Hypothalamus (tissue), 51 donors: ENCODE results near the gene AHR.
A peak's percentile ranks its signal among the peaks of the same experiment; 100 is the strongest.

ENCODE experiments used
- DNase-seq, 51 donors: peaks; one replicate each; lab custom pipeline; 2025; lab: John Stamatoyannopoulos, UW

AHR gene

DNA sequence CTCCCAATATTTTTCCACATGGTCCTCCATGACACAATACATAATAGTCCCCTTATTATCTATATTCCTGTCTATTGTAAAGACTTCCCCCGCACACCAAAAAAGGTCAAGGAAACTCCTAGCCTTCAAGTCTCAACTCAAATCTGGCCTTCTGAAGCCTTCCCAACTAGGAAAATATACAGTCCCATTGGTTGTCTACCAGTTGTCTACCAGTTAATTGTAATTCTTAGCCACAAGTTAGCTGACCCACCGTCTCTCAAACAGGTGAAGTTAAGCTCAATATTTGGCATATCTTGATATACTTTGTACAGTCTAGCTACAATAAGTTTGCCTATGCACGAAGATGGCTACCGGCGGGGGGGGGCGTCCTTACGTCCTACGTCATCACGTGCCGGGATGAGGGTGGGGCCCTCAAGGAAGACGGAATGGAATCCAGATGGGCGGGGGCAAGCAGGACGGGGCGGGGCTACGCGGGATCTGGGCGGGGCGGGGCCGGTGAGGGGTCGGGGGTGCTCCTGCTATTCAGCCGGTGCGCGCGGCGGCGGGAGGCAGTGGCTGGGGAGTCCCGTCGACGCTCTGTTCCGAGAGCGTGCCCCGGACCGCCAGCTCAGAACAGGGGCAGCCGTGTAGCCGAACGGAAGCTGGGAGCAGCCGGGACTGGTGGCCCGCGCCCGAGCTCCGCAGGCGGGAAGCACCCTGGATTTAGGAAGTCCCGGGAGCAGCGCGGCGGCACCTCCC lies at the start of gene AHR:
Gene AHR (plus strand): TSS at position 551 of the 738 bp plus-strand sequence. CDS start 613 bp downstream, outside the sequence.
- DNase-seq, result peak; percentile 16 to 95 (median 80)

DNA sequence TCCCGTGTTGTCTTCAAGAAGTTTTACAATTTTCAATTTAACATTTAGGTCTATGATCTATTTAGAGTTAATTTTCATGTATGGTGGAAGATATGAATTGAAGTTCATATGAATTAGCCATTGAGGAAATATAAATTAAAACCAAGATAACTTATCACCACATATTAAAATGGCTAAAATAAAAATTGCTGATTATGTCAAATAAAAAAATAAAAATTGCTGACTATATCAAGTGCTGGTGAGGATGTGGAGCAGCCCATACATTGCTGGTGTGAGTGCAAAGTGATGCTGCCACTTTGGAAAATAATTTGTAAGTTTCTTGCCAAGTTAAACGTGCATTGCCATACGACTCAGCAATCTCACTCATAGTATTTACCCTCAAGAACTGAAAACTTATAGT lies 44.6 kb upstream of the AHR start:
- no peak for DNase-seq

DNA sequence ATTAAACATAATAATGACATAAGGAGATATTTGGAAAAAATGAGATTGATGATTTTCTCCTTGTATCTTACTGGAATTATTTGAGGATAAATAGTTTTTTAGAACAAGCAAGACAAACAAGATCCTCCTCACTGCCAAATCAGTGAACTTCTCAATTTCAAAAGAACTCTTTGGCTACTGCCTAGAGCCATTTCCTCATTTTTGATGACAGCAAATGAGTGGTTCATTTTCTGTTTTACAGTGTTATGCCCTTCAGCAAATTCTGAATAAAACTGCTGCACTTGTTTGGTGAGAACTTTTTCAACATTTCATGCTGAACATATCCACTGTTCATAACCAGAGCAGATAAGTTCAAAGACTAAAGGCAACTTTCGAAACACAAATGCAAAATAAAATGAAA lies 42.5 kb upstream of the AHR start:
- no peak for DNase-seq

DNA sequence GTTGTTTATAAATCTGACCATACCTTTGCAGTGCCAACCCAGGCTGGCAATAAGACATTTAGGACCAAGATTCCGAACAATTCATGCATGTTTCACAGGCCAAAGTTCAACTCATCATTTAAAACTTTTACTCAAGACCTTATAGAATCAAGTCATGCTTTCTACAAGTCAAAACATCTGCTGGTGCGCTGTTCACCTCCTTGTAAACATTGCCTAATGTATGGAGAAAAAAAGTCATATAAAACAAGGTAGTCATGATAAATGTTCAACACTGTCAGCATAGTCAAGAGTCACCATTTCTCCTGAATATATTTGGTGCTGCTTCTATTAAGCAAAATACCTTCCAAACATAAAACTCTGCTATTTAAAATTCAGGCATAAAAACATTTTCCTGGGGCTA lies 42.1 kb upstream of the AHR start:
- DNase-seq, result no peak

DNA sequence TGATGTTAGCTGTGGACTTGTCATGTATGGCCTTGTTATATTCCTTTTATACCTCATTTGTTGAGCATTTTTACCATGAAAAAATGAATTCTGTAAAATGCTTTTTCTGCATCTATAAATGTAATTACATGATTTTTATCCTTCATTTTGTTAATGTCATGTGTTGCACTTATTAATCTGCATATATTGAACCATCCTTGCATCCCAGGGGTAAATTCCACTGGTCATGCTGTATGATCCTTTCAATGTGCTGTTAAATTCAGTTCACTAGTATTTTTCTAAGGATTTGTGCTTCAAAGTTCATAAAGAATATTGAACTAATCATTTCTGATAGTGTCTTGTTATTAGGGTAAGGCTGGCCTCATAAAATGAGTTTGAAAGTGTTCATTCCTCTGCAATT lies 31.9 kb upstream of the AHR start:
- no peak for DNase-seq

DNA sequence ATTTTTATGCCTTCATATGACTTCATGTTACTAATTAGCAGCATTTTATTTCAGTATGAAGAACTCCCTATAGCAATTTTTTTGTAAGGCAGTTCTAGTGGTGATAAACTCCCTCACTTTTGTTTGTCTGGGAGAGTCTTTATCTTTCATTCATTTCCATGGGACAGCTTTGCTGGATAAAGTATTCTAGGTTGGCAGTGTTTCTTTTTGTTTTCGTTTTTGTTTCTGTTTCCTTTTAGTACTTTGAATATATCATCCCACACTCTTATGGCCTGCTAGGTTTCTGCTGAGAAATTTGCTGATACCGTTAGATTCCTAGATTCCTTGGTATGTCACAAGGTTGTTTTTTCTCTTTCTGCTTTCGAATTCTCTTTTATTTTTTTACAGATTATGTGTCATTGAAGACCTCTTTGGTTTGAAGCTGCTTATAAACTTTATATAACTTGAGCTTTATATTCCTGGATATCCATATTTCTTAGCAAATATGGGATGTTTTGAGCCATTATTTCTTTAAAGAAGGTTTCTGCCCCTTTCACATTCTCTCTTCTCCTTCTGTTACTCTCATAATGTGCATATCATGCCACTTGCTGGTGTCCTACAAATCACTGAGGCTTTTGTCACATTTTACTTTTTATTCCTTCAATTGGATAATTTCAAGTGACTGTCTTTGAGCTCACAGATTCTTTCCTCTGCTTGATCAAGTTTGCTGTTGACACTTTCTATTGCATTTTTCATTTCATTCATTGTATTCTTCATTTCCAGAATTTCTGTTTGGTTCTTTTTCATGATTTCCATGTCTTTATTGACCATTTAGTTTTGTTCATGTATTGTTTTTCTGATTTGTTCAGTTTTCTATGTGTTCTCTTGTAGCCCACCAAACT lies 28.9 kb upstream of the AHR start:
- no peak for DNase-seq

DNA sequence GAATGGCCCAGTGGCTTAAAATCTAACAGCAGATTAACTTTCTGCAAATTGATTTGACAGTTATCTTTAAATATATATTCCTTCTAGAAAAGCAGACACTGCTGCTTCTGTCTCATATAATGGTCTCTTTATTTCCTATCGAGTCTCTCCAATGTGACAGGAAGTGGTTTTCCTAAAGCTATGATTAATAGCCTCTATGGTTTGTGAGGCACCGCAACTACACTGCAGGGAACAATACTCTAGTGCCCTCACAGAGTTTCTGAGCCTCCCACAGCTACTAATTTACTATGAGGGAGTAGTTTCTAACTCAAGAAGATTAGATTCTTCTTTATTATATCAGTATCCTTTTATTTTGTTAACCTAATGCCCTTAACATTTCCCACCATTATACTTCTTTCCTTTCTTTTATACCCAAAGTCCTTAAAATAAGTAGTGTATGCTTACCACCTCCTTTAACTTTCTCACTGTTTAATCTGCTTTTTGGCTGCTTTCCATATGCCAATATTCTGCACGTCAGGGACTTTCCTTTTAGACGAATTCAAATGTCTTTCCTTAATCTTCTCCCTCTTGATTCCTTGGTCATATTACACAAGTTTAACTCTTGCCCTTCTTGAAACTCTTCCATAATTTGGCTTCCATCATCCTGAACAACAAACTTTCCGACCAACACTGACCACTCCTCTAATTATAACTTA lies 23.8 kb upstream of the AHR start:
- no peak for DNase-seq

DNA sequence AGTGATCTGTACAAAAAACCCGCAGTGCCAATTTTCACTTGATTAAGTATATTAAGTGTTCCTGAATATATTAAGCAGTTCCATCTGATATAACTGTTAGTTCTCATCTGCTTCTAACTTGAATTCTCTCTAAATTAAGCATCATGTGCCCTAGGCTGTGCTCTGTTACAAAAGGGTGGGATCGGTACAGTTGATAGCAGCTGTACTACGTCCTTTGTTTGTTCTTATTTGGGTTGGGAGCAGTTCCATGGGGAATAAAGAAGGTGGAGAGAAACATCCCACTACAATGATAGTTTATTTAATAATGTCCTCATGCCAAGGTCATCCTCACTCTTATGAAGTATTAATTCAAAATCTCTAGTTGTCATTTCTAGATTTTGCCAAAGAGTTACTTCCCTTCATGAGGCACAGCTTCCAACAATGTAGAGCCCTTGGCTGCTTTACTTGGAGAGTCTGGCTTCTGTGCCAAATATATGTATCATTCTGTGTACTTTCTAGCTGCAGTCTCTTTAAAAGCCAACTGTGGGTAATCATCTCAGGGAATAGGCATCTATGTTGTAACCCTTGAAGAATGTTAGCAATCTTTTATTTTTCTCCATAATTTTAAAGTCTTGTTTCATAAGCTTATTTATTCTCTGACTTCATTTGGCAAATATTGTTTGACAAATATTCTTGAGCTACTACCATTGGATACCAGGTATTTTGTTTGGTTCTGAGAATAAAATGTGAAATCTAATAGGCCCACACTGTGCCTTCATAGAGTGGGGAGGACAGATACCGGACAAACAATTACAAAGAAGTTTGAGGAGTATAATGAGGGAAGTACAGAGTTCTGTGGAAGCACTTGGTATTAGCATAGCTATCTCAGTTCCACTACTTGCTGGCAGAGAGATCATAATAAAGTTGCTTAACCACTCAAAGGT lies 22.4 kb upstream of the AHR start:
- no peak for DNase-seq

DNA sequence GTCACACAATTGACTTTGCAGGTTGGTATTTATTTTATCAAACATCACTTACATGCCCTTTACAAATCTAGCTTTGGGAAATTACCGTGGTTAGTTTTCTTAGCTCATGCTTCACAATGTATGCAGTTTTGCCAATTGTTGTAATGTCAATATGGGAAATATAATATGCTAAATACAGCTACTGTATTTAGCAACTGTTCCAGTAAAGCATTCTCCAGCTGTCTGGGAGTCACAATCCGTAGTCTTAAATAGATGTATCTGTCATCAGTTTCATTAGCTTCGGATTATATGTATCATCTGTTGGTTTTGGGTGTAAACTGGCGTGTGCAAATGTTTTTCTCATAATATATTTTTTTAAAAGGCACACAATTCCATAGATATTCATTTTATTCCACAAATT lies 19.4 kb upstream of the AHR start:
- no peak for DNase-seq

DNA sequence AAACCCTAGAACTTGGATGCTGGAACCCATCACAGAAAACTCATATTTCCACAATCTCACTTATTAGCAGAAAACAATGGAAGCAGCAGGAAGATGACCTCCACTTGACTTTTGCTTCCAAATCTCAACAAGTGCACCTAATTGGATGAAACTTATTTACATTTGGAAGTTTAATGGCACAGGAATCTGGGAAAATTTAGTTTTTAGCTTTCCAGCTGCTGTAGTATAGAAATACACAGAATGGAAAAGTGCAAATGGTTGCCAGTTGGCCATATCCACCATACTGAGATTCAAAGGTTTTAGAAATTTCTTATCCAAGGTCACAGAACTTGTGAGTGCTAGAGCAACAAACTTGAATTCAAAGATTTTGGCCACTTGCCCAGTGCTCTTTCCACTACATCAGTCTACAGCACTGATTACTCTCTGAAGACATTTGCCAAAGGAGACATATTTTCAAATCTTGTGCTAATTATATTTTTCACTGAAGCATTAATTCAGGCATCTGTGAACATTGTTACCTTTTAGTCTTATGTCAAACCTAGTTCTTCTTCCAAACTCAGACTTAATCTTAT lies 9.3 kb upstream of the AHR start:
- DNase-seq, result no peak

DNA sequence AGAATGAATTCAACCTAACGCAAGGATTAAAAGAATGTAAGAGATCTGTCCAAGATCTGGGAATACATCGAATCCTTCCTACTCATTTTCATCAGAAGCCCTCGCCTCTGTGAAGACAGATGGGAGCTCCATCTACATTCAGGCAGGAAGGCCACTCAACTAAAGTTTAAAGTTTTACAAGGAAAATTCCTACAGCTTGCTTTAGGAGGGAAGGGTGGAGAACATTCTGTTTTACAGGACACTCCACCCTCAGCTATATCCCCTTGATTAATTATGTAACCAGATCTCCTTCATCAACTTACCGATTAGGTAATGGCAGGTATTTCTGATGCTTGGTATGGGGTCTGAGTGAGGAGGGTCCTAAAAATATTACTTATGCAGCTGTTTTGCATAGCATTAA lies 5.6 kb upstream of the AHR start:
- DNase-seq, result no peak

DNA sequence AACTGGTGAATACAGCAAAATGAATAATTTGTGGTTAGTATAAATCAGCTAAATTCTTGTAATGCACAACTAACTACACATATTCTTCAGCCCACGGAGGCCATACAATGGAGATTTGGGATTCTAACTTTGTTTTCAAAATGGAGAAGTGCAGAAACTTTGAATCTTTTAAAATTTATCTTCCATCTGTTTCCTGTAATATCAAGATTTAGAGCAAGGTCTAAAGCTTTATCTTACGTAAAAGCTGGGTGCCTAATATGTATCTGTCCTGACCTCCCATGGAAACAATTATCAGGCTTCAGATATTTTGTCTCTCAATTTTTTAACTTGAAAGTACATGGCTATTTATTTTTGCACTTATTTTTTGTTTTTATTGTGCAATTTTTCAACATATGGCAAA lies 5.0 kb upstream of the AHR start:
- no peak for DNase-seq

DNA sequence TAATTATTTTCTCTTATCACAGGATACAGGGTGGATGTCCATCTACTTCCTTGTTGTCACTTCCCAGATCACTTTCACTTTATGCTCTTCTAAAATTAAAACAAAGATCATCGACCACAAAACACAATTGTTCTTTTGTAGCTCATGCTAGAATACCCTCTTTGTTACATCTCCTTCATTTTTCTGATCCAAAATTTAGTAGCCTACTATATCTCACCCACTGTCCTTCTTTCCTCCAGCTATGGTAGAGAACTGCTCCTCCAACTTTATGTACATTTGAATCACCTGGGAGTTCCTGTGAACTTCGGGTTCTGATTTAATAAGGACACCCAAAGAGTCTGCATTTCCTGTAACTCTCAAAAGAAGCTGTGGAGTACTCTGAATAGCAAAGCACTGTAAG lies 1.2 kb upstream of the AHR start:
- peak in 3 of 51 donors; percentile 5 to 71 (median 48) for DNase-seq

DNA sequence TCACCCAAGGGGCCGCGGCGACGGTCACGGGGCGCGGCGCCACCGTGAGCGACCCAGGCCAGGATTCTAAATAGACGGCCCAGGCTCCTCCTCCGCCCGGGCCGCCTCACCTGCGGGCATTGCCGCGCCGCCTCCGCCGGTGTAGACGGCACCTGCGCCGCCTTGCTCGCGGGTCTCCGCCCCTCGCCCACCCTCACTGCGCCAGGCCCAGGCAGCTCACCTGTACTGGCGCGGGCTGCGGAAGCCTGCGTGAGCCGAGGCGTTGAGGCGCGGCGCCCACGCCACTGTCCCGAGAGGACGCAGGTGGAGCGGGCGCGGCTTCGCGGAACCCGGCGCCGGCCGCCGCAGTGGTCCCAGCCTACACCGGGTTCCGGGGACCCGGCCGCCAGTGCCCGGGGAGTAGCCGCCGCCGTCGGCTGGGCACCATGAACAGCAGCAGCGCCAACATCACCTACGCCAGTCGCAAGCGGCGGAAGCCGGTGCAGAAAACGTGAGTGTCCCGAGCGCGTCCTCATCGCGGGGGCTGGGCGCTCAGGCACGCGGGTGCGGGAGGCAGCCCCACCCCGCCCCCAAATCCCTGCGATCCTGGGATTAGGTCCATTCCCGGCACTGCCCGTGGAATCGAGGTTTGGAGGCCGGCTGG lies 509 bp downstream of the AHR start:
- peak in 26 of 51 donors; percentile 2 to 45 (median 20) for DNase-seq

DNA sequence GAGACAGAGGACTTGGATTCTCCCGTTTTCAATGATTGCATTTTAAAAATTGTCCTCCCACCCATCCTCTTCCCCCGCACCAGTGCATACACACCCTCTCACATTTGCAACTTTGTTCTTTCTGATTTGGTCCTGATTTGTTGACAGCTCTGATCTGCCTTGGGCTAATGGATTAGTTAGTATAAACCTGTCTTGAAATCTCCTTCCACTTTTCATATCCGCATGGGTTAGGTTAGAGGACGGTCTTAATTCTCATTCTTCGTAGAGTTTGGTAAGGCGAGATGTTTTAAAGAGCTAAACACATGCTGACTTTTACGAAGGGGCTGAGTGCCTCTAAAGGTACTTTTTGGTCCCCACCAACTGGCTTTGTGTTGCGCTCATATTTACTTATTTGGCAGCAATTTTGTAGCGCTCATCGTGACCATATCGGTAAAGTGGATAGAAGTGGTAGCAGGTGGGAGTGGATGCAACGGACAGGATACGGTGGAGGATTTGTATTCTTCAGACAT lies 1.1 kb downstream of the AHR start:
- peak in 6 of 51 donors; percentile 2 to 81 (median 28) for DNase-seq

DNA sequence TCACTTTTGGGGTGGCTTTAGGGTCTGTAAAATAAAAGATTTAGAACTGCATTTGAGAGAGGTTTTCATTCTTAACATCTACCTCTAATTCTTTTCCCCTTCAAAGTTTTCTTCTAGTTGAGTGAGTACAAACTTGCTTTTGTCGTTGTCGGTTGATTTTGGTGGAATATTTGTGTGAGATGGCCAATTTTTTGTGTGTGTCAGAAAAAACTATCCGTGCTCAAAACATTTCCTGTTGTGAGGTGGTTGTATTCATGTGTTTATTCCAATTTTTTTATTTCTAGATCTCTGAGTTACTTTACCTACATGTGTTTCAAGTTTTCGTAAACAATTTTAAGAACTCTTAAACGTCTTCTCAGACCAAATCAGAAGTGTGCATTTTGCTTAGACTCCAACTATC lies 1.6 kb downstream of the AHR start:
- DNase-seq, result no peak

DNA sequence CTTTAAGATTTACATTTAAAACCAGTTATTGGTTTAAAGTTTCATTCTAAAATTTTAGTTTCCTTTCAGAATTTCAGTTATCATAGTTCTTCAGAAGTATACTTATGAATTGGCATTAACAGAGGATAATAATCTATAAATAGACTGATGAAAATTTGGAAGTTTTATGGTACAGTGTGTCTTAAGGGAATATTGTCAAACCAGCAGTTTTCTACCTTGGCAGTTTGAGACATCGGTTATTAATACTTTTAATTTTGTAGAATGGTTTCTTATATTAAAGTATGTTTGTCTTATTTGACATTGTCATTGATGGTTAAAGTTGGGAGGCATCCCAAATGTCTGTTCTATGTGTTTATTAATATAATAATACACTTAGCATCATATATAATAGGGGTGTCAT lies 2.0 kb downstream of the AHR start:
- DNase-seq, result no peak

DNA sequence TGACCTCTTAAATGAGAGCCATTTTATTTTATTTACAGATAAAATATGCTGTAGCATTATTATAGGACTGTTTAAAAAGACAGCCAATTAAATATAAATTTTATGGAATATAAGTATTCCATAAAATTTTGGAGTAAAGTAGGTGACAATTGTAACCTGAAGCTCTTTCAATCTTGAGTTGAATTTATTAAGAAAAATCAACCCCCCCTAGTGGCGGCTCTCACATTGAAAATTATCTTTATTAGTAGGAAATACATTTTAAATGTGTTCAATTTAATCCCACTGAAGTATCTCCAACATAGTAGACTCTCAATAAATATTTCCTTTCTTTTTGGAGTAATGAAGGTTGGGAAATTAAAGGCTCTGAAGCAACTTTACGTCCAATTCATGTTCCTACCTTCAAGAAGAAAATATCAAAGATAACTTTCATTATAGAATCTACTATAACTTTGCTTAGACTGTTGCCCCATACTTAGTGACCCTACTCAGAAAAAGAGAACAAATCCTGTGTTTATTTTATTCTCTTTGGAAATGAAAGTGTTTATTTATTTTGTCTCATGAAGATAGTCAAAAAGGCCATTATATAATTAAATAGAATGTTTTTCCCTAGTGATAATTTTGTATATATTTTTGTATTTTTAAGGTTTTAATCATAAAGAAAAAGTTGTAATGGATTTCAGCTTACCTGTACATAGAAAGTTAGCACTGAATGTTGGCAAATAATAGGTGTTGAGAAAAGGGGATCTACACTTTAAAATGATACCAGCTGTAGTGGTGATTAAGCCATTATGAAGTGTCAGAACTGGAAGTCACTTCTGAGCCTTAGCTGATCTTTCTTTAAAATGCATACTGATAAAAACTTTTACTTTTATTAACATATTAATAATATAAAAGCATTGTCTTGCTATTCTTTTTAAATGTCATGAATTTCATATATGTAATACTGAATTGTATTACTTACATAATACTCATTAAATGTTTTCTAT lies 3.3 kb downstream of the AHR start:
- DNase-seq, result peak in 5 of 51 donors; percentile 0 to 49 (median 14)
